GM23248 (cell line): ENCODE results near the gene RNF20.

Source experiments
- EZH2 ChIP-seq: fragments of 200-600 bp; sonication (generic); IDR thresholded peaks from 2 replicates; pipeline ENCODE4 v1.6.1; 2018; ENCODE audit warnings: antibody characterized with exemption, mild to moderate bottlenecking; ENCODE audit not compliant: insufficient read depth, poor library complexity, severe bottlenecking
- EZH2phosphoT487 ChIP-seq: fragments of 200-600 bp; sonication (generic); IDR thresholded peaks from 2 replicates; pipeline ENCODE4 v1.6.1; 2018; ENCODE audit warnings: antibody characterized with exemption, moderate library complexity, mild to moderate bottlenecking, low read depth; ENCODE audit not compliant: insufficient read depth

GRCh38 chr9:101504188-101504587 lies 29.5 kb upstream of the RNF20 start:
- TF ChIP-seq EZH2 (no peak), EZH2phosphoT487 (no peak)
